ENCODE measurements around the gene CEP164.

DNA sequence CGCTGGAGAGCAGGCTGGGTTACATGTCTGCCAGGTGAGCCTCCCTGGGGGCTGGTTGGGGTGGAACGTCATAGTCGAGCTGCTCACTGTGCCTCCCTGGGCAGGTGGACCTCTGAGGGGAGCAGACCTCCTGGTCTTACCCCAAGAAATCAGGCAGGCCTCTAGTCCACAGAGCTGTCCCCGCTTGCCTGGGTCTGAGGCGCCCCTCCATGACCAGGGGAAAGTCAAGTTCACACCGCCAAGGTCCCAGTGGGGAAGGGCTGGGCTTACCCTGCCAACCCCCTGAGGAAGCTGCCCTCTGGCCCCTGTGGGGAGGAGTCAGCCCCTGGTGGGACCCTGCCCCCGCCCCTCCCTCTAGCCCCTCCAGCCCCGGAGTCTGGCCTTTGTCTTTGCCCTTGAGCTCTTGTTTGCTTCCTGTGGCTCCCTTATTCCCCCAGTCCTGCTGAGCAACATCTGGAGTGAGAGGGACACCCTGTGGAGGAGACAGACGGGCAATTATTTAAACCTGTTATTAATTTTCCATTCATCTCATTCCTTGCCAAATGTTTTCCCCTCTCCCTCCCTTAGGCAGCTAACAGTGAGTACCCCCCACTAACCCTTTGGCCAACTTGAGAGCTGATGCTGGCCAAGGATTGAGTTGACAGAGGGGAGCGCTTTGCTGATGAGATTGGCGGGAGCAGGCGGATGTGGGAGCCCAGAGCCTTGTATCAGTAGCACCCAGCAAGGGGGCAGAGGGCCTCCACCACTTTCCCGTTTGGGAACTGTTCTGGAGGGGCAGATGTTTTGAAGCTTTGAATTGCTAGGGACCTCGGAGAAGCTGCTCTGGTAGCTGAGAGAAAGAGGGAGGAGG, 83.4 kb downstream of the CEP164 start:
- TF ChIP-seq, protein P1, sequence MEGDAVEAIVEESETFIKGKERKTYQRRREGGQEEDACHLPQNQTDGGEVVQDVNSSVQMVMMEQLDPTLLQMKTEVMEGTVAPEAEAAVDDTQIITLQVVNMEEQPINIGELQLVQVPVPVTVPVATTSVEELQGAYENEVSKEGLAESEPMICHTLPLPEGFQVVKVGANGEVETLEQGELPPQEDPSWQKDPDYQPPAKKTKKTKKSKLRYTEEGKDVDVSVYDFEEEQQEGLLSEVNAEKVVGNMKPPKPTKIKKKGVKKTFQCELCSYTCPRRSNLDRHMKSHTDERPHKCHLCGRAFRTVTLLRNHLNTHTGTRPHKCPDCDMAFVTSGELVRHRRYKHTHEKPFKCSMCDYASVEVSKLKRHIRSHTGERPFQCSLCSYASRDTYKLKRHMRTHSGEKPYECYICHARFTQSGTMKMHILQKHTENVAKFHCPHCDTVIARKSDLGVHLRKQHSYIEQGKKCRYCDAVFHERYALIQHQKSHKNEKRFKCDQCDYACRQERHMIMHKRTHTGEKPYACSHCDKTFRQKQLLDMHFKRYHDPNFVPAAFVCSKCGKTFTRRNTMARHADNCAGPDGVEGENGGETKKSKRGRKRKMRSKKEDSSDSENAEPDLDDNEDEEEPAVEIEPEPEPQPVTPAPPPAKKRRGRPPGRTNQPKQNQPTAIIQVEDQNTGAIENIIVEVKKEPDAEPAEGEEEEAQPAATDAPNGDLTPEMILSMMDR (IDR thresholded peaks at IDR 0.05; ENCODE audit: insufficient read depth, low read depth, low read length), result no peak
- no peak for TF ChIP-seq EZH2 (IDR thresholded peaks at IDR 0.05; ENCODE audit: insufficient read depth, low read length)

All from astrocyte (in vitro differentiated cells and primary cell).